KOPT-K1 (cell line): Measurements from ENCODE around the gene HOXC4.

ENCODE experiments used
- H3K27ac ChIP-seq: fragments of 200-600 bp; sonication (generic); 2 replicates; pipeline ENCODE4 v1.5.1; 2016; ENCODE audit warnings: antibody characterized with exemption, mild to moderate bottlenecking, low read depth, low read length; ENCODE audit not compliant: poor library complexity, severe bottlenecking
- H3K36me3 ChIP-seq: fragments of 200-600 bp; sonication (generic); 2 replicates; pipeline ENCODE4 v1.5.1; 2017; ENCODE audit warnings: antibody characterized with exemption, mild to moderate bottlenecking, low read length, moderate library complexity; ENCODE audit not compliant: insufficient read depth
- H3K9me3 ChIP-seq: fragments of 200-600 bp; sonication (generic); 2 replicates; pipeline ENCODE4 v1.5.1; 2017; ENCODE audit warnings: antibody characterized with exemption, low read length, mild to moderate bottlenecking; ENCODE audit not compliant: insufficient read depth, poor library complexity, severe bottlenecking

The HOXC4 gene

GRCh38 chr12:54011665-54012532 lies 41.7 kb upstream of the HOXC4 start:
- Histone ChIP-seq H3K36me3 (no peaks in the 10 kb centered on the region), H3K9me3 (no peaks in the 10 kb centered on the region), H3K27ac (no peak overlapping the region)

DNA sequence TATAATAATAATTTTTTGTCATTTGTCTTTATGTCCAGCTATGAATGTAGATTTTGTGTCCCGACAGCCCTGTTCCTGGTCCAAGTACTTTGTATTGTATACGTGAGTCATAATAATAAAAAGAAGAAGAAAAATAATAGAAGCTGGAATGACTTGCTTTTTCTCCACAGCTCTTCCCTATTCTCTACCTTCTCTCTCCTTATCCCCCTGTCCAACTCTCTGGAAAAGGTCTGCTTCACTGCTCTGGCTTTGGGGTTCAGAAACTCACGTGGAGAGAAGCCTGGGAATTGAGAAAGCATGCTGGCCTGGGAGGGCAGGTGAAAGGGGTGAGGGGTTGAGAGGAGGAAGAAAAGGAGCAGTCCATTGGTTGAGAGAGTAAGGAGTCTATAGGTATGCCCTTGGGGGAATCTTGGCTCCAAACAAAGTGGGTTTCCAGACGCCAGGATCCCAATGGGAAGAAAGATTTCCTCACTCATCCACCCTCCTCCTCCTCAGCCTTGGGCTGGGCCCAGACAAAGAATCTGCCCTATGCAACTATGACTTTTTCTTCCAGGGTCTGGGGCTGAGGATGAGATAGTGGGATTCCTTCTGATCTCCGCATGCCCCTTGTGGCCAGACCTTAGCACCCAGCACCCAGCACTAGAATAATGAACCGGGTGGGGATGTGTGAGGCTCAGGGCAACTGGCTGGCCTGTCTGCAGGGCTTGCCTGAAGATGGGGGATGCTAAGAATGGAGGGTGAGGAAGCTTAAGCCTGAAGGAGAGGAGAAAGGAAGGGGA lies 40.8 kb upstream of the HOXC4 start:
- Histone ChIP-seq H3K27ac (no peak overlapping the region), H3K36me3 (no peaks in the 10 kb centered on the region), H3K9me3 (no peaks in the 10 kb centered on the region)

- H3K9me3 ChIP-seq, result no peaks in the 10 kb centered on the region
- no peak overlapping the region for H3K27ac ChIP-seq
- H3K36me3 ChIP-seq, result no peaks in the 10 kb centered on the region
These were observed 39.1 kb upstream of the HOXC4 start for GRCh38 chr12:54014377-54015017.

DNA sequence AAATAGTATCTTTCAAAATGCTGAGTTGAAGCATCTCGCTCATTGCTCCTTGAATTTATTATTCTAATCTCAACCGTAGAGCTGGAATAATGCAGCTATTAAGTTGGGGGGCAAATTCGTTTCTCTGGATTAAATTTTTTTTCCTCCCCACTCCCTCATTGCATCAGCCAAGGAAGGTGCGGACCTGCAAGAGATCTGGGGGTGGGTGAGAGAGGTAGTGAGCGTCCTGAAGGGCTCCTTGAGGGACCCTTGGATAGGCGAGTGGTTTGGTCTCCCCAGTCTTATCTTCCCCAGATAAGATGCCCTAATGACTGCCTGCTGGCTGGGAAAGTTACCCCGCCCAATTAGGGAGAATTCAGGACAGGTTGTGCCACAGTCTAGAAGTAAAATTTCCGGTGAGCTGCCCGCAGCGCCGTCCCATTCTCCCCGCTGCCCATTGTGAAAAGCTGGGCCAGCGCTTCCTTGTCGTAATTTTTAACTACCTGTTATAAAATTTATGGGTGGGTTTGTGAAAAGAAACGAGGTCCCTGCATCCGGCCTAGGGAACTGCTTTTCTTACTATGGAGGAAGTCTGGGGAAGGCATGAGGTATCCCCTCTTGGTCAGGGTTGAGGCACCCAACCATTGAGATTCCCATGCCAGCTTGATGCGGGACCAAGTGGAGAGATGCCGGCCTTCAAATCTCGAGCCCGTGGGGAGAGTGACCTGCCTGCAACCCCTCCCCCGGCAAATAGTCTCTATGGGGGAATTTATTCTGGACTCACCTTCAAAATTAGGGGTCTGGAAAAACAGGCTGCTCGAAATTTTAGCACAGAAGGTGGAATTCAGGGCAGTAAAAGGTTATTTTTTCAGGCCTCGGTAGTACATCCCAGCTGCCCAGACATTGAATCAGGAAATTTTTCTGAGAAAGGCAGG lies 38.4 kb upstream of the HOXC4 start:
- Histone ChIP-seq H3K27ac (no peak overlapping the region), H3K36me3 (no peaks in the 10 kb centered on the region), H3K9me3 (no peaks in the 10 kb centered on the region)

- H3K27ac ChIP-seq, result no peak overlapping the region
- no peaks in the 10 kb centered on the region for H3K36me3 ChIP-seq
- no peaks in the 10 kb centered on the region for H3K9me3 ChIP-seq
These were observed 37.6 kb upstream of the HOXC4 start for GRCh38 chr12:54016051-54016450.

DNA sequence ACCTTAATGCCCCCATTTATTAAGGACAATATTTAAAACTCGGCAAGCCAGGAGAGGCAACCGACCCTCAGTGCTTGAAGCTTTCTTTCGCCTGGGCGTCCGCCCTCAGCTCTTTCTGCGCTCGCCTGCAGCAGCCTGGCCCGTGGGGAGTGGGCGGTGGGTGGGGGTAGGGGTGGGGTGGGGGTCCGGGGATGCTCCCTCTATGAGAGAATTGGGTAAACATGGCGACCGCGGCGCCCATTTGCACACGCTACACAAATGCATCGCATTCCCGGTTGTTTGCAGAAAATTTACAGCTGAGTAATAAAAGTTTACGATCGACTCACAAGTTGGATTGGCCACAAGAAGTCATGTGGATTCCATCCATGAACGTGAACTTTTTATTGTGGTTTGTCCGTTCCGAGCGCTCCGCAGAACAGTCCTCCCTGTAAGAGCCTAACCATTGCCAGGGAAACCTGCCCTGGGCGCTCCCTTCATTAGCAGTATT lies 37.1 kb upstream of the HOXC4 start:
- H3K27ac ChIP-seq, result no peak overlapping the region
- no peaks in the 10 kb centered on the region for H3K9me3 ChIP-seq
- H3K36me3 ChIP-seq, result no peaks in the 10 kb centered on the region

DNA sequence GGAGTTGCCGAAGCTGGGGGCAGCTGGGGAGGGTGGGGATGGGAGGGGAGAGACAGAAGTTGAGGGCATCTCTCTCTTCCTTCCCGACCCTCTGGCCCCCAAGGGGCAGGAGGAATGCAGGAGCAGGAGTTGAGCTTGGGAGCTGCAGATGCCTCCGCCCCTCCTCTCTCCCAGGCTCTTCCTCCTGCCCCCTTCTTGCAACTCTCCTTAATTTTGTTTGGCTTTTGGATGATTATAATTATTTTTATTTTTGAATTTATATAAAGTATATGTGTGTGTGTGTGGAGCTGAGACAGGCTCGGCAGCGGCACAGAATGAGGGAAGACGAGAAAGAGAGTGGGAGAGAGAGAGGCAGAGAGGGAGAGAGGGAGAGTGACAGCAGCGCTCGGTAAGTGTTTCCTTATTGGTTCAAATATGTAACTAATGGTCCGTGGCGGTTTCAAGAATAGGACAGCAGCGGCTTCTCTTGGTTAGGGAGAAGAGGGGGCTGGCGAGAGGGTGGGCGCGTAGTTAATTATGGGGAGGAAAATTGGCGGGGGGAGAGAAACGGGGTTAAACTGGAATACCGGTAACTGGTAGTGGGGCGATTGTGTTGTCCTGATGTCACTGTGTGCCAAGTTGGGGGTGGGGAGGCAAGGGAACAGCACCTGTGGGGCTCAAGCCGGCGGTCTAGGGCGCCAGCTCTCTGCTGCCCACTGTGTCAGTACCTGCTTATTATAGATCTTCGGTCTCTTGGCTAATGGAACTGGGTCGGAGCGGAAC lies 36.4 kb upstream of the HOXC4 start:
- Histone ChIP-seq H3K9me3 (no peaks in the 10 kb centered on the region), H3K27ac (peak overlapping the region; percentile 63), H3K36me3 (no peaks in the 10 kb centered on the region)

- Histone ChIP-seq H3K9me3 (no peaks in the 10 kb centered on the region), H3K36me3 (no peaks in the 10 kb centered on the region), H3K27ac (peak overlapping the region; percentile 63)
These were observed 35.7 kb upstream of the HOXC4 start for GRCh38 chr12:54017878-54018467.

DNA sequence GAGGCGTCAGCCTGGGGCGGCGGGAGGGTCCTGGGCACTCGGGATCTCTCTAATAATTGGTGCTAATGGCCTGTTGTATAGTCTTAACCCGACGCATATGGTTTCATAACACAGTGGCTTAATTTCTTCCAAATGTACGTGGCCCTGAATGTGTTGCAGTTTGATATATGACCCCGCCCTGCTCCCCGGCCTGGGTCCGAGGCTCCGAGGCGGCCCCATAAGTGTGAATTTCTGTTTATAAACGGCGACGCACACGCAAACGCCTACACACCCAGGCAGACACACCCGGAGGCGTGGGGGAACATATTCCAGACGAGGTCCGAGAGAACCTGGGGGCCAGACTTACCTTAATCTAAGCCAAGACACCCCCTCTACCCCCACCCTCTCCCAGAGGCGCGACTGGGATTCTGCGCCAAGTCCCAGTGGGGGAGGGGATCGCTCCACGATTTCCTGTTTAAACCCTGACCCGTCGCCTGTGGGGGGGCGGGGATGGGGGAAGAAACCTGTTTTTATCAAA lies 35.1 kb upstream of the HOXC4 start:
- H3K36me3 ChIP-seq, result no peaks in the 10 kb centered on the region
- H3K27ac ChIP-seq, result peak overlapping the region; percentile 63
- H3K9me3 ChIP-seq, result no peaks in the 10 kb centered on the region

DNA sequence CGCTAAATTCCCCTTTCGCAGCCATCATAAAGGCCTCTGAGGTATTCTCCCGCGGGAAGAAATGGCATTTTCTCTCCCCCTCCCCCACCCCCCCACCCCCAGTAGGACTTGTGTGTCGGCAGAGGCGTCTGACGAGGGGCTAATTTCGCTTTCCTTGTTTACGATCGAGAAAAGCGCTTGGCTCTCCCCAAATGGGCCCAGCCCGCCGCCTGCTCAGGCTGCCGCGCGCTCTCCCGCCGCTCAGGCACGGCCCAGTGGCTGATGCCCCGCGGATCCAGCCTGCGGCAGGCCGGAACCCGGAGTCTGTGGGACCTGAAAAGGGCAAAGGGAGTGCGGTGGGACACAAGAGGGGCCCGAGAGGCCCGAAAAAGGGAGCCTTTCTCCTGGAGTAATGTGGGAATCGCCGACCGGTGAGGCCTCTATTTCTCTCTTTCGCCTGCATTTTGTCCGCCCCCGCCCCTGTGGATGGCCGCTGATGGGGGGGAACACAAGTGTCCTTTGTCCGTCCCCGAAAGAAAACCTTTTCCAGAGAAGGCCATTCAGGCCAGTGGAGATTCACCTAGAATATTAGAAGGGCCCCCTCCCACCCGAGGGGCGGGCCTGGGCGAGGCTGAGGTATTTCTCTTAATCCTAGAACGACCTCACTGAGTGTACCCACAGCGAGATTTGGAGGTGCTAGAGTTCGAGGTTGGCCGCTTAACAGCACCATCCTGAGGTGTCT lies 34.4 kb upstream of the HOXC4 start:
- Histone ChIP-seq H3K27ac (no peak overlapping the region), H3K9me3 (no peaks in the 10 kb centered on the region), H3K36me3 (no peaks in the 10 kb centered on the region)

GRCh38 chr12:54019924-54020590 lies 33.6 kb upstream of the HOXC4 start:
- no peaks in the 10 kb centered on the region for H3K36me3 ChIP-seq
- no peak overlapping the region for H3K27ac ChIP-seq
- H3K9me3 ChIP-seq, result no peaks in the 10 kb centered on the region

GRCh38 chr12:54020591-54021405 lies 32.8 kb upstream of the HOXC4 start:
- Histone ChIP-seq H3K36me3 (no peaks in the 10 kb centered on the region), H3K27ac (no peak overlapping the region), H3K9me3 (no peaks in the 10 kb centered on the region)
